ENCODE measurements around the gene PRTFDC1. TPM values are rescaled to one million over a fixed set of nuclear protein-coding genes. Genes with fewer than 3 reads are reported as not detected.

PRTFDC1 gene
- total RNA-seq, 2 experiments from 2014 or later: not detected

DNA sequence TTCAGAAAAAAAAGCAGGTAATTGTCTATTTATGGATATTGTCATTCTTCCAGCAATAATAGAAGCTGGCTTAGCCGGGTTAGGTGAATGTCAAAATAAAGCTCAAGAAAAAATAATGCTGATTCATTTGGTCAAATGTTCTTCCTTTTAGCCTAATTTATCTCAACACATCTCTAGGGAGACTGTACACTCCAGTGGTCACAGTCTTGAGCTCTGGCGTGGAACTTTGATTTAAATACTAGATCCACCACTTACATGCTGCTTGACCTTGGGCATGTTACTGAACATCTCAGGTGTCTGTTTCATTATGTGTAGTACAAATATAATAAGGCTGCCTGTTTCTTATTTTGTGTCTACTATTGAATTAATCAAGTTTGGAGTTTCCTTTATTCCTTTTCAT is 22.0 kb downstream of the PRTFDC1 start:
- H3K9me2 ChIP-seq (ENCODE audit: insufficient read depth, low read length): no peaks in the 10 kb centered on the region
- DNase-seq (ENCODE audit: low spot score): no peak
- intact Hi-C loops (cut with micrococcal nuclease; ENCODE audit: unreplicated experiment): no loop called here
- H2AFZ ChIP-seq (ENCODE audit: low read length): no peak overlapping the region
- no peaks in the 10 kb centered on the region for H4K20me1 ChIP-seq (ENCODE audit: insufficient read depth, low read length)
- H3K4me3 ChIP-seq (ENCODE audit: low read depth, low read length, poor library complexity, severe bottlenecking): no peak overlapping the region
- TF ChIP-seq CTCF (conservative IDR thresholded peaks at IDR 0.05; ENCODE audit: low read length): no peak
- no peak for TF ChIP-seq EZH2phosphoT487 (IDR thresholded peaks at IDR 0.05; ENCODE audit: borderline replicate concordance, low read depth, low read length)
- H3K4me1 ChIP-seq (ENCODE audit: insufficient read depth, low read length, poor library complexity, severe bottlenecking): no peaks in the 10 kb centered on the region
- H3K4me2 ChIP-seq (ENCODE audit: low read length): no peak overlapping the region
- no TSS peak for BruUV-seq (replicated peaks)
- POLR2A ChIA-PET: no interaction called here
- H3K36me3 ChIP-seq (ENCODE audit: insufficient read depth, low read length): no peaks in the 10 kb centered on the region
- CTCF ChIA-PET (ENCODE audit: unreplicated experiment): no interaction called here
- H3K9me3 ChIP-seq (ENCODE audit: low read length): no peaks in the 10 kb centered on the region
- no peak overlapping the region for H3K27ac ChIP-seq (ENCODE audit: low read depth, low read length, poor library complexity, severe bottlenecking)
- H3K79me2 ChIP-seq (ENCODE audit: insufficient read depth, low read depth, low read length): no peaks in the 10 kb centered on the region

DNA sequence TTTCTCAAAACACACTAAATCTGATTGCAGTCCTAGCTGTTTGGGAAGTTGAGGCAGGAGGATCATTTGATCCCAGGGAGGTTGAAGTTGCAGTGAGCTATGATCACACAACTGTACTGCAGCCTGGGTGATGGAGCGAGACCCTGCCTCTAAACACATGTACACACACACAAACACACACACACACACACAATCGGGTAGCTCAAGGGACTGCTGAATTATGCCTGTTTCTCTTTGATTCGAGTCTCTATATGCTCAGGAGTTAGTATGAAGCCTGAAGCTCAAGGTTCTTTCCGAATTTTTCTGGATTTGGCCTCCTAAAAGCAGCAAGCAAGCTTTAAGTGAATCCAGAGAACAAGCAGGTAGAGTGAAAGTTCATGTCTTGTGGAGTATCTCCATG is 22.5 kb downstream of the PRTFDC1 start:
- H2AFZ ChIP-seq (ENCODE audit: low read length): no peak overlapping the region
- DNase-seq (ENCODE audit: low spot score): no peak
- no peaks in the 10 kb centered on the region for H3K36me3 ChIP-seq (ENCODE audit: insufficient read depth, low read length)
- BruUV-seq (replicated peaks): no TSS peak
- POLR2A ChIA-PET: interaction anchor here (0.5 to 1.6 kb wide), 2 partner anchors 102 to 113 kb away, joined by 3 to 4 read pairs; no protein-coding TSS in a partner anchor
- H3K79me2 ChIP-seq (ENCODE audit: insufficient read depth, low read depth, low read length): no peaks in the 10 kb centered on the region
- H3K9me3 ChIP-seq (ENCODE audit: low read length): no peaks in the 10 kb centered on the region
- no peak overlapping the region for H3K4me2 ChIP-seq (ENCODE audit: low read length)
- H3K9me2 ChIP-seq (ENCODE audit: insufficient read depth, low read length): no peaks in the 10 kb centered on the region
- CTCF ChIA-PET (ENCODE audit: unreplicated experiment): no interaction called here
- no peak for TF ChIP-seq EZH2phosphoT487 (IDR thresholded peaks at IDR 0.05; ENCODE audit: borderline replicate concordance, low read depth, low read length)
- no peak for TF ChIP-seq CTCF (conservative IDR thresholded peaks at IDR 0.05; ENCODE audit: low read length)
- intact Hi-C loops (cut with micrococcal nuclease; ENCODE audit: unreplicated experiment): no loop called here
- no peak overlapping the region for H3K27ac ChIP-seq (ENCODE audit: low read depth, low read length, poor library complexity, severe bottlenecking)
- H3K4me1 ChIP-seq (ENCODE audit: insufficient read depth, low read length, poor library complexity, severe bottlenecking): no peaks in the 10 kb centered on the region
- H3K4me3 ChIP-seq (ENCODE audit: low read depth, low read length, poor library complexity, severe bottlenecking): no peak overlapping the region
- no peaks in the 10 kb centered on the region for H4K20me1 ChIP-seq (ENCODE audit: insufficient read depth, low read length)

- DNase-seq (ENCODE audit: low spot score): no peak
- ChIA-PET POLR2A (interaction anchor here (1.6 kb wide), 1 partner anchor 112 kb away, joined by 4 read pairs; no protein-coding TSS in a partner anchor), CTCF (ENCODE audit: unreplicated experiment) (no interaction called here)
- intact Hi-C loops (cut with micrococcal nuclease; ENCODE audit: unreplicated experiment): no loop called here
- H3K9me3 ChIP-seq (ENCODE audit: low read length): no peaks in the 10 kb centered on the region
- H3K36me3 ChIP-seq (ENCODE audit: insufficient read depth, low read length): no peaks in the 10 kb centered on the region
- no peak overlapping the region for H3K4me2 ChIP-seq (ENCODE audit: low read length)
- no peaks in the 10 kb centered on the region for H4K20me1 ChIP-seq (ENCODE audit: insufficient read depth, low read length)
- no peak overlapping the region for H3K4me3 ChIP-seq (ENCODE audit: low read depth, low read length, poor library complexity, severe bottlenecking)
- H3K79me2 ChIP-seq (ENCODE audit: insufficient read depth, low read depth, low read length): no peaks in the 10 kb centered on the region
- H3K4me1 ChIP-seq (ENCODE audit: insufficient read depth, low read length, poor library complexity, severe bottlenecking): no peaks in the 10 kb centered on the region
- no peaks in the 10 kb centered on the region for H3K9me2 ChIP-seq (ENCODE audit: insufficient read depth, low read length)
- H2AFZ ChIP-seq (ENCODE audit: low read length): no peak overlapping the region
- TF ChIP-seq CTCF (conservative IDR thresholded peaks at IDR 0.05; ENCODE audit: low read length) (no peak), EZH2phosphoT487 (IDR thresholded peaks at IDR 0.05; ENCODE audit: borderline replicate concordance, low read depth, low read length) (no peak)
- no peak overlapping the region for H3K27ac ChIP-seq (ENCODE audit: low read depth, low read length, poor library complexity, severe bottlenecking)
- no TSS peak for BruUV-seq (replicated peaks)
Observed at GRCh38 chr10:24929056-24929544, 23.3 kb downstream of the PRTFDC1 start.

Data from OCI-LY7 (cell line).